WTC11 (cell line): Measurements from ENCODE around the gene RHOB. TPM values are rescaled to one million over a fixed set of nuclear protein-coding genes. Genes with fewer than 3 reads are reported as not detected.

ENCODE experiments used
- ATAC-seq: fragments of 200-7000 bp; cut with Tn5 transposase; 2 replicates; pipeline ENCODE4 v1.10.0; 2021; ENCODE audit warnings: mild to moderate bottlenecking, moderate library complexity
- CTCF ChIA-PET: fragments of 300-600 bp; sonication (Branson Sonifier 250); formaldehyde crosslinking; loops from one replicate; lab custom pipeline; 2021; ENCODE audit warnings: antibody characterized with exemption; lab: Charles Lee
- POLR2A ChIA-PET: fragments of 350-600 bp; sonication (Branson Sonifier 250); formaldehyde crosslinking; loops from one replicate; lab custom pipeline; 2021; ENCODE audit warnings: antibody characterized with exemption; lab: Charles Lee
- DNase-seq: peaks from one replicate; pipeline ENCODE4 v3.0.0; 2021; ENCODE audit warnings: low spot score
- H3K27ac Mint-ChIP-seq: 2 replicates; pipeline ENCODE4 v1.8.0; 2021; ENCODE audit warnings: mixed read lengths
- H3K27me3 Mint-ChIP-seq: 2 replicates; pipeline ENCODE4 v1.8.0; 2021; ENCODE audit warnings: low read depth, mild to moderate bottlenecking, moderate library complexity, mixed read lengths
- H3K36me3 Mint-ChIP-seq: 2 replicates; pipeline ENCODE4 v1.8.0; 2021; ENCODE audit warnings: mixed read lengths
- H3K4me1 Mint-ChIP-seq: 2 replicates; pipeline ENCODE4 v1.8.0; 2022; ENCODE audit warnings: mixed read lengths
- H3K4me3 Mint-ChIP-seq: 2 replicates; pipeline ENCODE4 v1.8.0; 2021; ENCODE audit warnings: mild to moderate bottlenecking, moderate library complexity, mixed read lengths
- H3K9me3 Mint-ChIP-seq: 2 replicates; pipeline ENCODE4 v1.8.0; 2021; ENCODE audit warnings: mixed read lengths
- ATF1 ChIP-seq: sonication (generic); formaldehyde crosslinking; IDR thresholded peaks from 2 replicates; pipeline ENCODE4 v1.8.1; 2023; ENCODE audit warnings: mild to moderate bottlenecking, moderate library complexity, missing genetic modification reagents
- EMX1 ChIP-seq: fragments of 250-450 bp; sonication (Bioruptor Pico); IDR thresholded peaks from 2 replicates; pipeline ENCODE4 v1.8.0; 2021; ENCODE audit warnings: mild to moderate bottlenecking
- GRHL2 ChIP-seq: fragments of 250-450 bp; sonication (Bioruptor Pico); IDR thresholded peaks from 2 replicates; pipeline ENCODE4 v1.8.0; 2022; ENCODE audit warnings: mild to moderate bottlenecking, moderate library complexity; ENCODE audit not compliant: insufficient replicate concordance, severe bottlenecking
- JUN ChIP-seq: sonication (generic); formaldehyde crosslinking; IDR thresholded peaks from 2 replicates; pipeline ENCODE4 v1.8.0; 2023; ENCODE audit warnings: mild to moderate bottlenecking, missing genetic modification reagents
- MXD4 ChIP-seq: fragments of 250-450 bp; sonication (Bioruptor Pico); IDR thresholded peaks from 2 replicates; pipeline ENCODE4 v1.8.0; 2021; ENCODE audit warnings: mild to moderate bottlenecking, moderate library complexity, borderline replicate concordance
- MYBL2 ChIP-seq: sonication (generic); formaldehyde crosslinking; IDR thresholded peaks from 2 replicates; pipeline ENCODE4 v1.8.1; 2023; ENCODE audit warnings: mild to moderate bottlenecking, moderate library complexity, missing genetic modification reagents
- NFYB ChIP-seq: sonication (generic); formaldehyde crosslinking; conservative IDR thresholded peaks from 2 replicates; pipeline ENCODE4 v1.8.0; 2022; ENCODE audit warnings: low read depth, missing genetic modification reagents
- NR1H2 ChIP-seq: sonication (generic); formaldehyde crosslinking; IDR thresholded peaks from 2 replicates; pipeline ENCODE4 v1.9.0; 2021; ENCODE audit warnings: mild to moderate bottlenecking, moderate library complexity, missing genetic modification reagents
- RORB ChIP-seq: fragments of 250-450 bp; sonication (Bioruptor Pico); IDR thresholded peaks from 2 replicates; pipeline ENCODE4 v1.9.0; 2021; ENCODE audit warnings: mild to moderate bottlenecking
- SP1 ChIP-seq: sonication (generic); formaldehyde crosslinking; conservative IDR thresholded peaks from 2 replicates; pipeline ENCODE4 v1.8.1; 2022; ENCODE audit warnings: missing genetic modification reagents
- TCF7 ChIP-seq: sonication (generic); formaldehyde crosslinking; IDR thresholded peaks from 2 replicates; pipeline ENCODE4 v1.8.0; 2022; ENCODE audit warnings: mild to moderate bottlenecking, low read depth, missing genetic modification reagents, moderate library complexity
- ZNF219 ChIP-seq: sonication (generic); formaldehyde crosslinking; IDR thresholded peaks from 2 replicates; pipeline ENCODE4 v1.8.0; 2023; ENCODE audit warnings: missing genetic modification reagents, mild to moderate bottlenecking, borderline replicate concordance
- ZNF263 ChIP-seq: sonication (generic); formaldehyde crosslinking; IDR thresholded peaks from 2 replicates; pipeline ENCODE4 v1.8.1; 2022; ENCODE audit warnings: low read depth, mild to moderate bottlenecking, moderate library complexity, missing genetic modification reagents
- total RNA-seq: library from RNA; stranded (reverse); gene quantifications from 3 replicates; pipeline ENCODE4 v1.2.3, GENCODE V29; 2021
- TF ChIP-seq, protein P1 (sequence below): fragments of 250-450 bp; sonication (Bioruptor Pico); IDR thresholded peaks from 2 replicates; pipeline ENCODE4 v1.9.0; 2021; ENCODE audit warnings: mild to moderate bottlenecking
- TF ChIP-seq, protein P2 (sequence below): sonication (generic); formaldehyde crosslinking; IDR thresholded peaks from 2 replicates; pipeline ENCODE4 v1.8.1; 2022; ENCODE audit warnings: low read depth, missing genetic modification reagents, borderline replicate concordance
- TF ChIP-seq, protein P3 (sequence below): sonication (generic); formaldehyde crosslinking; IDR thresholded peaks from 2 replicates; pipeline ENCODE4 v1.8.1; 2023; ENCODE audit warnings: mild to moderate bottlenecking, missing genetic modification reagents
- TF ChIP-seq, protein P4 (sequence below): sonication (generic); formaldehyde crosslinking; IDR thresholded peaks from 2 replicates; pipeline ENCODE4 v1.8.1; 2022; ENCODE audit warnings: mild to moderate bottlenecking, moderate library complexity, missing genetic modification reagents

RHOB gene
- total RNA-seq, 1 experiment from 2014 or later: 20.4 TPM

DNA sequence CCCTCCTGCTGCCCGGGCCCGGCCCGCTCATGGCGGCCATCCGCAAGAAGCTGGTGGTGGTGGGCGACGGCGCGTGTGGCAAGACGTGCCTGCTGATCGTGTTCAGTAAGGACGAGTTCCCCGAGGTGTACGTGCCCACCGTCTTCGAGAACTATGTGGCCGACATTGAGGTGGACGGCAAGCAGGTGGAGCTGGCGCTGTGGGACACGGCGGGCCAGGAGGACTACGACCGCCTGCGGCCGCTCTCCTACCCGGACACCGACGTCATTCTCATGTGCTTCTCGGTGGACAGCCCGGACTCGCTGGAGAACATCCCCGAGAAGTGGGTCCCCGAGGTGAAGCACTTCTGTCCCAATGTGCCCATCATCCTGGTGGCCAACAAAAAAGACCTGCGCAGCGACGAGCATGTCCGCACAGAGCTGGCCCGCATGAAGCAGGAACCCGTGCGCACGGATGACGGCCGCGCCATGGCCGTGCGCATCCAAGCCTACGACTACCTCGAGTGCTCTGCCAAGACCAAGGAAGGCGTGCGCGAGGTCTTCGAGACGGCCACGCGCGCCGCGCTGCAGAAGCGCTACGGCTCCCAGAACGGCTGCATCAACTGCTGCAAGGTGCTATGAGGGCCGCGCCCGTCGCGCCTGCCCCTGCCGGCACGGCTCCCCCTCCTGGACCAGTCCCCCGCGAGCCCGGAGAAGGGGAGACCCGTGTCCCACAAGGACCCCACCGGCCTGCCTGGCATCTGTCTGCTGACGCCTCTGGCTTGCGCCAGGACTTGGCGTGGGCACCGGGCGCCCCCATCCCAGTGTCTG, 767 bp downstream of the RHOB start (continued):
- TF ChIP-seq, protein P1, sequence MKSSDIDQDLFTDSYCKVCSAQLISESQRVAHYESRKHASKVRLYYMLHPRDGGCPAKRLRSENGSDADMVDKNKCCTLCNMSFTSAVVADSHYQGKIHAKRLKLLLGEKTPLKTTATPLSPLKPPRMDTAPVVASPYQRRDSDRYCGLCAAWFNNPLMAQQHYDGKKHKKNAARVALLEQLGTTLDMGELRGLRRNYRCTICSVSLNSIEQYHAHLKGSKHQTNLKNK (CRISPR knock-in tag): no peak
- TF ChIP-seq, protein P2, sequence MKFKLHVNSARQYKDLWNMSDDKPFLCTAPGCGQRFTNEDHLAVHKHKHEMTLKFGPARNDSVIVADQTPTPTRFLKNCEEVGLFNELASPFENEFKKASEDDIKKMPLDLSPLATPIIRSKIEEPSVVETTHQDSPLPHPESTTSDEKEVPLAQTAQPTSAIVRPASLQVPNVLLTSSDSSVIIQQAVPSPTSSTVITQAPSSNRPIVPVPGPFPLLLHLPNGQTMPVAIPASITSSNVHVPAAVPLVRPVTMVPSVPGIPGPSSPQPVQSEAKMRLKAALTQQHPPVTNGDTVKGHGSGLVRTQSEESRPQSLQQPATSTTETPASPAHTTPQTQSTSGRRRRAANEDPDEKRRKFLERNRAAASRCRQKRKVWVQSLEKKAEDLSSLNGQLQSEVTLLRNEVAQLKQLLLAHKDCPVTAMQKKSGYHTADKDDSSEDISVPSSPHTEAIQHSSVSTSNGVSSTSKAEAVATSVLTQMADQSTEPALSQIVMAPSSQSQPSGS: no peak

DNA sequence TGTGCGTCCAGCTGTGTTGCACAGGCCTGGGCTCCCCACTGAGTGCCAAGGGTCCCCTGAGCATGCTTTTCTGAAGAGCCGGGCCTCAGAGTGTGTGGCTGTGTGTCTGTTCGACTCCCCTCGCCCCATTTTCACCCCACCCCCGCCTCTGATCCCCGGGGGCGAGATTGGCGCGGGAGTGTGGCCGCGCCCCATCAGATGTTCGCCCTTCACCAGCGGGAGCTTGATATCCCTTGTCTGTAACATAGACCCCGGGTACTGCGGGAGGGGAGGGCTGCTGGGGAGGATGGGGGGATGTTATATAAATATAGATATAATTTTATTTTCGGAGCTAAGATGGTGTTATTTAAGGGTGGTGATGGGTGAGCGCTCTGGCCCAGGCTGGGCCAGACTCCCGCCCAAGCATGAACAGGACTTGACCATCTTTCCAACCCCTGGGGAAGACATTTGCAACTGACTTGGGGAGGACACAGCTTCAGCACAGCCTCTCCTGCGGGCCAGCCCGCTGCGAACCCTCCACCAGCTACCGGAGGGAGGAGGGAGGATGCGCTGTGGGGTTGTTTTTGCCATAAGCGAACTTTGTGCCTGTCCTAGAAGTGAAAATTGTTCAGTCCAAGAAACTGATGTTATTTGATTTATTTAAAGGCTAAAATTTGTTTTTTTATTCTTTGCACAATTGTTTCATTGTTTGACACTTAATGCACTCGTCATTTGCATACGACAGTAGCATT, 1.5 kb downstream of the RHOB start:
- no peaks in the 10 kb centered on the region for H3K9me3 Mint-ChIP-seq
- peak overlapping the region; percentile 82 for H3K4me3 Mint-ChIP-seq
- CTCF ChIA-PET: interaction anchor here (0.5 to 3.2 kb wide), 9 partner anchors 25 to 203 kb away, joined by 3 to 45 read pairs (median 5); no protein-coding TSS in a partner anchor
- peaks cover 33% of the 10 kb centered on the region for H3K4me1 Mint-ChIP-seq
- POLR2A ChIA-PET: interaction anchor here (1.0 to 3.4 kb wide), 16 partner anchors 29 to 194 kb away, joined by 3 to 42 read pairs (median 10); no protein-coding TSS in a partner anchor
- ATAC-seq (no peak), DNase-seq (peak; percentile 15)
- H3K27me3 Mint-ChIP-seq: peaks cover 73% of the 10 kb centered on the region
- no peaks in the 10 kb centered on the region for H3K36me3 Mint-ChIP-seq
- TF ChIP-seq ZNF263 (CRISPR knock-in tag) (peak; percentile 76; the same call in 1 of the 2 replicates), EMX1 (CRISPR knock-in tag) (no peak)
- TF ChIP-seq, all 79 proteins: peak for 1
- no peak overlapping the region for H3K27ac Mint-ChIP-seq

DNA sequence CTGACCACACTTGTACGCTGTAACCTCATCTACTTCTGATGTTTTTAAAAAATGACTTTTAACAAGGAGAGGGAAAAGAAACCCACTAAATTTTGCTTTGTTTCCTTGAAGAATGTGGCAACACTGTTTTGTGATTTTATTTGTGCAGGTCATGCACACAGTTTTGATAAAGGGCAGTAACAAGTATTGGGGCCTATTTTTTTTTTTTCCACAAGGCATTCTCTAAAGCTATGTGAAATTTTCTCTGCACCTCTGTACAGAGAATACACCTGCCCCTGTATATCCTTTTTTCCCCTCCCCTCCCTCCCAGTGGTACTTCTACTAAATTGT, 2.1 kb downstream of the RHOB start:
- Mint-ChIP-seq H3K27ac (no peak overlapping the region), H3K4me1 (peaks cover 30% of the 10 kb centered on the region), H3K4me3 (peak overlapping the region; percentile 42), H3K27me3 (peaks cover 75% of the 10 kb centered on the region), H3K36me3 (no peaks in the 10 kb centered on the region), H3K9me3 (no peaks in the 10 kb centered on the region)
- ChIA-PET POLR2A (interaction anchor here (1.3 to 3.4 kb wide), 2 partner anchors 133 to 186 kb away, joined by 3 to 42 read pairs; no protein-coding TSS in a partner anchor), CTCF (interaction anchor here (0.8 to 3.2 kb wide), 3 partner anchors 169 to 194 kb away, joined by 5 to 45 read pairs (median 12); no protein-coding TSS in a partner anchor)
- TF ChIP-seq ZNF219 (CRISPR knock-in tag) (no peak), MYBL2 (no peak), ATF1 (no peak), TCF7 (CRISPR knock-in tag) (no peak), MXD4 (no peak), GRHL2 (CRISPR knock-in tag) (no peak), JUN (no peak), SP1 (CRISPR knock-in tag) (no peak), RORB (CRISPR knock-in tag) (no peak), NR1H2 (CRISPR knock-in tag) (no peak), NFYB (no peak)
- TF ChIP-seq, protein P2: no peak
- TF ChIP-seq, protein P3, sequence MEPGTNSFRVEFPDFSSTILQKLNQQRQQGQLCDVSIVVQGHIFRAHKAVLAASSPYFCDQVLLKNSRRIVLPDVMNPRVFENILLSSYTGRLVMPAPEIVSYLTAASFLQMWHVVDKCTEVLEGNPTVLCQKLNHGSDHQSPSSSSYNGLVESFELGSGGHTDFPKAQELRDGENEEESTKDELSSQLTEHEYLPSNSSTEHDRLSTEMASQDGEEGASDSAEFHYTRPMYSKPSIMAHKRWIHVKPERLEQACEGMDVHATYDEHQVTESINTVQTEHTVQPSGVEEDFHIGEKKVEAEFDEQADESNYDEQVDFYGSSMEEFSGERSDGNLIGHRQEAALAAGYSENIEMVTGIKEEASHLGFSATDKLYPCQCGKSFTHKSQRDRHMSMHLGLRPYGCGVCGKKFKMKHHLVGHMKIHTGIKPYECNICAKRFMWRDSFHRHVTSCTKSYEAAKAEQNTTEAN (CRISPR knock-in tag): no peak
- TF ChIP-seq, protein P4, sequence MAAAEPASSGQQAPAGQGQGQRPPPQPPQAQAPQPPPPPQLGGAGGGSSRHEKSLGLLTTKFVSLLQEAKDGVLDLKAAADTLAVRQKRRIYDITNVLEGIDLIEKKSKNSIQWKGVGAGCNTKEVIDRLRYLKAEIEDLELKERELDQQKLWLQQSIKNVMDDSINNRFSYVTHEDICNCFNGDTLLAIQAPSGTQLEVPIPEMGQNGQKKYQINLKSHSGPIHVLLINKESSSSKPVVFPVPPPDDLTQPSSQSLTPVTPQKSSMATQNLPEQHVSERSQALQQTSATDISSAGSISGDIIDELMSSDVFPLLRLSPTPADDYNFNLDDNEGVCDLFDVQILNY: no peak
- no peak for ATAC-seq
- no peak for DNase-seq
